Activated naive CD8-positive, alpha-beta T cell treated with anti-CD3 and anti-CD28 coated beads, Interleukin-2, amount 10 ng/mL, durations not matched to agents 7 days and 5 days (primary cell): ENCODE measurements around the gene SLC39A11. TPM values are rescaled to one million over a fixed set of nuclear protein-coding genes. Genes with fewer than 3 reads are reported as not detected.
"Not testable (repeated sequence)": the region's sequence is repeated elsewhere in the genome, so short reads cannot be mapped to it uniquely, and the experiment has no call there.

ENCODE experiments used
- ATAC-seq: fragments of 150-1000 bp; cut with Tn5 transposase; one replicate; pipeline ENCODE4 v1.10.0; 2021; ENCODE audit warnings: low read depth, moderate library complexity
- POLR2A ChIA-PET: fragments of 350-600 bp; sonication (Branson Sonifier 250); formaldehyde crosslinking; loops from one replicate; lab custom pipeline; 2021; ENCODE audit warnings: antibody characterized with exemption; lab: Charles Lee
- DNase-seq: peaks from one replicate; pipeline ENCODE4 v3.0.0; 2021
- H3K27ac Mint-ChIP-seq: one replicate; pipeline ENCODE4 v1.8.0; 2022; ENCODE audit warnings: mild to moderate bottlenecking, mixed read lengths
- H3K27me3 Mint-ChIP-seq: one replicate; pipeline ENCODE4 v1.8.0; 2022; ENCODE audit warnings: mild to moderate bottlenecking, moderate library complexity, mixed read lengths
- H3K36me3 Mint-ChIP-seq: one replicate; pipeline ENCODE4 v1.8.0; 2021; ENCODE audit warnings: mild to moderate bottlenecking, mixed read lengths
- H3K4me1 Mint-ChIP-seq: one replicate; pipeline ENCODE4 v1.8.0; 2021; ENCODE audit warnings: mixed read lengths
- H3K4me3 Mint-ChIP-seq: one replicate; pipeline ENCODE4 v1.8.0; 2022; ENCODE audit warnings: mild to moderate bottlenecking, moderate library complexity, mixed read lengths
- H3K9me3 Mint-ChIP-seq: one replicate; pipeline ENCODE4 v1.8.0; 2021; ENCODE audit warnings: mixed read lengths
- total RNA-seq, 2 experiments: library from RNA; stranded (reverse); gene quantifications; one replicate each; pipeline ENCODE4 v1.2.3, GENCODE V29; 2021

SLC39A11 gene
- total RNA-seq, 2 experiments from 2014 or later = 18.2 to 18.8 TPM

GRCh38 chr17:72921347-72922054 is 171.0 kb downstream of the SLC39A11 start:
- Mint-ChIP-seq H3K4me3 (no peak overlapping the region), H3K27ac (no peak overlapping the region), H3K36me3 (peaks cover 3% of the 10 kb centered on the region), H3K4me1 (no peaks in the 10 kb centered on the region), H3K27me3 (no peaks in the 10 kb centered on the region), H3K9me3 (no peaks in the 10 kb centered on the region)
- DNase-seq (no peak), ATAC-seq (no peak)
- POLR2A ChIA-PET = no interaction called here

- H3K27me3 Mint-ChIP-seq = no peaks in the 10 kb centered on the region
- POLR2A ChIA-PET = no interaction called here
- H3K4me3 Mint-ChIP-seq = no peak overlapping the region
- no peaks in the 10 kb centered on the region for H3K4me1 Mint-ChIP-seq
- no peak for ATAC-seq
- peaks cover 3% of the 10 kb centered on the region for H3K36me3 Mint-ChIP-seq
- H3K9me3 Mint-ChIP-seq = no peaks in the 10 kb centered on the region
- no peak for DNase-seq
- H3K27ac Mint-ChIP-seq = no peak overlapping the region
Measured at GRCh38 chr17:72920513-72920912, 172.0 kb downstream of the SLC39A11 start.

- no peaks in the 10 kb centered on the region for H3K4me1 Mint-ChIP-seq
- DNase-seq = no peak
- POLR2A ChIA-PET = no interaction called here
- ATAC-seq = no peak
- H3K4me3 Mint-ChIP-seq = no peak overlapping the region
- no peak overlapping the region for H3K27ac Mint-ChIP-seq
- H3K36me3 Mint-ChIP-seq = peaks cover 2% of the 10 kb centered on the region
- no peaks in the 10 kb centered on the region for H3K9me3 Mint-ChIP-seq
- H3K27me3 Mint-ChIP-seq = no peaks in the 10 kb centered on the region
Measured at GRCh38 chr17:72916991-72917390, 175.5 kb downstream of the SLC39A11 start.

- H3K4me3 Mint-ChIP-seq = no peak overlapping the region
- no peaks in the 10 kb centered on the region for H3K9me3 Mint-ChIP-seq
- no peaks in the 10 kb centered on the region for H3K27me3 Mint-ChIP-seq
- DNase-seq (no peak), ATAC-seq (no peak)
- peaks cover 2% of the 10 kb centered on the region for H3K36me3 Mint-ChIP-seq
- POLR2A ChIA-PET = no interaction called here
- no peaks in the 10 kb centered on the region for H3K4me1 Mint-ChIP-seq
- H3K27ac Mint-ChIP-seq = no peak overlapping the region
Measured at GRCh38 chr17:72915625-72916081, 176.8 kb downstream of the SLC39A11 start.

- POLR2A ChIA-PET = no interaction called here
- Mint-ChIP-seq H3K4me1 (no peaks in the 10 kb centered on the region), H3K27me3 (no peaks in the 10 kb centered on the region), H3K27ac (no peak overlapping the region), H3K9me3 (no peaks in the 10 kb centered on the region), H3K4me3 (no peak overlapping the region), H3K36me3 (no peaks in the 10 kb centered on the region)
- ATAC-seq = no peak
- DNase-seq = no peak
Measured at GRCh38 chr17:72913142-72913682, 179.3 kb downstream of the SLC39A11 start.

- no peak for ATAC-seq
Measured at GRCh38 chr17:72906306-72906705, 186.2 kb downstream of the SLC39A11 start.

GRCh38 chr17:72903522-72903921 is 189.0 kb downstream of the SLC39A11 start:
- H3K9me3 Mint-ChIP-seq = no peaks in the 10 kb centered on the region

More at GRCh38 chr17:72906306-72906705, 186.2 kb downstream of the SLC39A11 start:
- H3K4me3 Mint-ChIP-seq = no peak overlapping the region
- no peaks in the 10 kb centered on the region for H3K27me3 Mint-ChIP-seq
- no peaks in the 10 kb centered on the region for H3K4me1 Mint-ChIP-seq
- H3K36me3 Mint-ChIP-seq = no peaks in the 10 kb centered on the region
- POLR2A ChIA-PET = no interaction called here
- no peak overlapping the region for H3K27ac Mint-ChIP-seq
- no peaks in the 10 kb centered on the region for H3K9me3 Mint-ChIP-seq
- DNase-seq = no peak

GRCh38 chr17:72901657-72902056 is 190.8 kb downstream of the SLC39A11 start:
- H3K27ac Mint-ChIP-seq = no peak overlapping the region
- H3K36me3 Mint-ChIP-seq = no peaks in the 10 kb centered on the region
- H3K27me3 Mint-ChIP-seq = no peaks in the 10 kb centered on the region
- DNase-seq = no peak
- POLR2A ChIA-PET = no interaction called here
- H3K4me1 Mint-ChIP-seq = no peaks in the 10 kb centered on the region
- no peak for ATAC-seq
- H3K9me3 Mint-ChIP-seq = no peaks in the 10 kb centered on the region
- H3K4me3 Mint-ChIP-seq = no peak overlapping the region

More at GRCh38 chr17:72903522-72903921, 189.0 kb downstream of the SLC39A11 start:
- no peak overlapping the region for H3K4me3 Mint-ChIP-seq
- H3K27ac Mint-ChIP-seq = no peak overlapping the region
- no peaks in the 10 kb centered on the region for H3K36me3 Mint-ChIP-seq
- DNase-seq (no peak), ATAC-seq (no peak)
- POLR2A ChIA-PET = no interaction called here
- no peaks in the 10 kb centered on the region for H3K27me3 Mint-ChIP-seq
- H3K4me1 Mint-ChIP-seq = no peaks in the 10 kb centered on the region

GRCh38 chr17:72901083-72901482 is 191.4 kb downstream of the SLC39A11 start:
- no peak for ATAC-seq
- H3K9me3 Mint-ChIP-seq = no peaks in the 10 kb centered on the region
- POLR2A ChIA-PET = no interaction called here
- no peak for DNase-seq
- no peaks in the 10 kb centered on the region for H3K36me3 Mint-ChIP-seq
- no peak overlapping the region for H3K27ac Mint-ChIP-seq
- no peaks in the 10 kb centered on the region for H3K27me3 Mint-ChIP-seq
- H3K4me3 Mint-ChIP-seq = no peak overlapping the region
- H3K4me1 Mint-ChIP-seq = no peaks in the 10 kb centered on the region

- ATAC-seq (no peak), DNase-seq (no peak)
- POLR2A ChIA-PET = interaction anchor here (0.5 kb wide), 1 partner anchor 1317 kb away, joined by 3 read pairs; no protein-coding TSS in a partner anchor
- Mint-ChIP-seq H3K36me3 (no peaks in the 10 kb centered on the region), H3K4me1 (no peaks in the 10 kb centered on the region), H3K4me3 (no peak overlapping the region), H3K27ac (no peak overlapping the region), H3K9me3 (no peaks in the 10 kb centered on the region), H3K27me3 (no peaks in the 10 kb centered on the region)
Measured at GRCh38 chr17:72900654-72900971, 191.9 kb downstream of the SLC39A11 start.

GRCh38 chr17:72898725-72899124 is 193.8 kb downstream of the SLC39A11 start:
- no peak for DNase-seq
- ATAC-seq = no peak
- no peak overlapping the region for H3K27ac Mint-ChIP-seq
- H3K4me1 Mint-ChIP-seq = no peaks in the 10 kb centered on the region
- H3K27me3 Mint-ChIP-seq = no peaks in the 10 kb centered on the region
- POLR2A ChIA-PET = no interaction called here
- peaks cover 4% of the 10 kb centered on the region for H3K36me3 Mint-ChIP-seq
- no peaks in the 10 kb centered on the region for H3K9me3 Mint-ChIP-seq
- H3K4me3 Mint-ChIP-seq = no peak overlapping the region

- H3K27ac Mint-ChIP-seq, H3K9me3 Mint-ChIP-seq, H3K36me3 Mint-ChIP-seq, H3K4me3 Mint-ChIP-seq, POLR2A ChIA-PET, H3K4me1 Mint-ChIP-seq, H3K27me3 Mint-ChIP-seq, DNase-seq, ATAC-seq: not testable (repeated sequence)
Measured at GRCh38 chr17:72896288-72896687, 196.2 kb downstream of the SLC39A11 start.

- Mint-ChIP-seq H3K36me3 (peaks cover 10% of the 10 kb centered on the region), H3K27ac (no peak overlapping the region), H3K4me3 (no peak overlapping the region), H3K4me1 (no peaks in the 10 kb centered on the region), H3K27me3 (no peaks in the 10 kb centered on the region), H3K9me3 (no peaks in the 10 kb centered on the region)
- POLR2A ChIA-PET = no interaction called here
- no peak for DNase-seq
- no peak for ATAC-seq
Measured at GRCh38 chr17:72891627-72892026, 200.9 kb downstream of the SLC39A11 start.

- no peaks in the 10 kb centered on the region for H3K4me1 Mint-ChIP-seq
- no peak overlapping the region for H3K4me3 Mint-ChIP-seq
- DNase-seq (no peak), ATAC-seq (no peak)
- H3K36me3 Mint-ChIP-seq = peaks cover 13% of the 10 kb centered on the region
- POLR2A ChIA-PET = no interaction called here
- no peak overlapping the region for H3K27ac Mint-ChIP-seq
- peaks cover 5% of the 10 kb centered on the region for H3K9me3 Mint-ChIP-seq
- no peaks in the 10 kb centered on the region for H3K27me3 Mint-ChIP-seq
Measured at GRCh38 chr17:72890711-72891110, 201.8 kb downstream of the SLC39A11 start.
